ENCODE data around the gene FBXL15. TPM values are rescaled to one million over a fixed set of nuclear protein-coding genes. Genes with fewer than 3 reads are reported as not detected.

The FBXL15 gene
- total RNA-seq, 2 experiments from 2014 or later: 14.1 to 15.7 TPM

- peaks cover 20% of the 10 kb centered on the region for H3K36me3 Mint-ChIP-seq (ENCODE audit: low read depth)
- no peak for TF ChIP-seq CTCF (IDR thresholded peaks at IDR 0.05)
- no peak for ATAC-seq
- peak overlapping the region; percentile 85 for H3K4me3 Mint-ChIP-seq
- no peaks in the 10 kb centered on the region for H3K27me3 Mint-ChIP-seq
- H3K9me3 Mint-ChIP-seq: no peaks in the 10 kb centered on the region
- no peak for DNase-seq
- ChIA-PET POLR2A (interaction anchor here (0.9 to 8.1 kb wide), 8 partner anchors 10 to 42 kb away, joined by 3 to 102 read pairs (median 6); partner anchors contain the start of genes C10orf95 and FBXL15), CTCF (interaction anchor here (0.6 to 5.1 kb wide), 7 partner anchors 14 to 207 kb away, joined by 3 to 32 read pairs (median 4); partner anchors contain the start of genes C10orf95, FBXL15 and NFKB2)
- intact Hi-C loops (cut with micrococcal nuclease): no loop called here
- peaks cover 43% of the 10 kb centered on the region for H3K4me1 Mint-ChIP-seq (ENCODE audit: low read depth)
- peak overlapping the region; percentile 91 for H3K27ac Mint-ChIP-seq
Measured at GRCh38 chr10:102436312-102436711, 15.7 kb downstream of the FBXL15 start.

GRCh38 chr10:102437515-102437914 is 16.9 kb downstream of the FBXL15 start:
- POLR2A ChIA-PET: interaction anchor here (5.8 to 8.1 kb wide), 2 partner anchors 14 kb away, joined by 52 to 102 read pairs; partner anchors contain the start of genes C10orf95 and FBXL15
- peaks cover 17% of the 10 kb centered on the region for H3K36me3 Mint-ChIP-seq (ENCODE audit: low read depth)
- DNase-seq (no peak), ATAC-seq (no peak)
- no peak for TF ChIP-seq CTCF (IDR thresholded peaks at IDR 0.05)
- no peaks in the 10 kb centered on the region for H3K27me3 Mint-ChIP-seq
- CTCF ChIA-PET: interaction anchor here (1.1 kb wide), 1 partner anchor 34 kb away, joined by 3 read pairs; no protein-coding TSS in a partner anchor
- H3K4me1 Mint-ChIP-seq (ENCODE audit: low read depth): peaks cover 39% of the 10 kb centered on the region
- no peaks in the 10 kb centered on the region for H3K9me3 Mint-ChIP-seq
- intact Hi-C loops (cut with micrococcal nuclease): no loop called here
- H3K27ac Mint-ChIP-seq: no peak overlapping the region
- H3K4me3 Mint-ChIP-seq: peak overlapping the region; percentile 85

- DNase-seq: no peak
- ChIA-PET POLR2A (interaction anchor here (0.6 to 5.8 kb wide), 3 partner anchors 15 to 793 kb away, joined by 3 to 52 read pairs (median 3); partner anchors contain the start of gene FBXL15), CTCF (interaction anchor here (1.1 kb wide), 1 partner anchor 33 kb away, joined by 3 read pairs; no protein-coding TSS in a partner anchor)
- no peak for TF ChIP-seq CTCF (IDR thresholded peaks at IDR 0.05)
- Mint-ChIP-seq H3K27ac (no peak overlapping the region), H3K36me3 (ENCODE audit: low read depth) (peaks cover 17% of the 10 kb centered on the region), H3K4me1 (ENCODE audit: low read depth) (peaks cover 36% of the 10 kb centered on the region), H3K9me3 (no peaks in the 10 kb centered on the region), H3K4me3 (no peak overlapping the region), H3K27me3 (no peaks in the 10 kb centered on the region)
- no peak for ATAC-seq
- intact Hi-C loops (cut with micrococcal nuclease): no loop called here
Measured at GRCh38 chr10:102438374-102438773, 17.7 kb downstream of the FBXL15 start.

GRCh38 chr10:102444851-102445250 is 24.2 kb downstream of the FBXL15 start:
- ATAC-seq (no peak), DNase-seq (no peak)
- ChIA-PET POLR2A (no interaction called here), CTCF (no interaction called here)
- Mint-ChIP-seq H3K36me3 (ENCODE audit: low read depth) (no peaks in the 10 kb centered on the region), H3K27ac (no peak overlapping the region), H3K9me3 (no peaks in the 10 kb centered on the region), H3K27me3 (no peaks in the 10 kb centered on the region), H3K4me1 (ENCODE audit: low read depth) (peaks cover 8% of the 10 kb centered on the region), H3K4me3 (no peak overlapping the region)
- intact Hi-C loops (cut with micrococcal nuclease): no loop called here
- TF ChIP-seq CTCF (IDR thresholded peaks at IDR 0.05): no peak

Data from activated CD8-positive, alpha-beta T cell treated with anti-CD3 and anti-CD28 coated beads for 36 hours (primary cell).